CD1c-positive myeloid dendritic cell (primary cell): ENCODE results near the gene RNF144B.

Source experiments
- DNase-seq: peaks from one replicate; pipeline ENCODE4 v3.0.0-alpha.2; 2016; ENCODE audit errors: extremely low spot score

RNF144B gene

DNA sequence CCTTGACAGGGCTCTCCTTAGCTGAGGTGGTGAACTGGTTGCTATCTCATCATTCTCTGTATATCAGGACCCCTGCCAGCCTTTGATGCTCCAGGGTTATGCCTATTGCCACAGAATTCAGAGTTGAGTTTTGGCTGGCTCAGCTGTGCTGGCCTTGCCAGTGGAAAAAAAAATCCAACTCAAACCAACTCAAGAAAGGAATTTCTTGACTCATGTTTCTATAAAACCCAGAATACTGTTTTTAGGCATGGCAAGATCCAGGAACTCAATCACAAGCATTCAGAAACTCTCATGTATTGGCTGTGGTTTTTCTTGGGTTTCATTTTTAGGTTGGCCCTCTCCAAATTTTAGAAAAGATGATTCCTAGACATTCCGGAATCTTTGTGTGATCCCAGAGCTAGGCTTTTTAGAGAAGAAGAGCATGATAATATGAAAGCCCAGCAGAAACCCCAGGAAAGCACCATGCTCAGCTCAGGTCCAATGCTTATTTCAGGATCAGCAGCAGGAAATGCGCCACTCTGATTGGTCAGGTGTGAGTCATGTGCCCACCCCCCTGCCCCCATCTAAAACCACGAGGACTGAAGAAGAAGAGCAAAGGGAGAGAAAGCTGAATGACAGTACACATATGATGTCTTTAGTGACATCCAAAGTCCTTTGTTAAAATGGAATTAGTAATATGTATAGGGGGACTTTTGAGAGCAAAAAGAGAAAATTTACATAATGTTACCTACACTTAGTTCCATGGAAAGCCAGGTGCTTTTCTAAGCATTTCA is 122.9 kb downstream of the RNF144B start:
- DNase-seq, result no peak

DNA sequence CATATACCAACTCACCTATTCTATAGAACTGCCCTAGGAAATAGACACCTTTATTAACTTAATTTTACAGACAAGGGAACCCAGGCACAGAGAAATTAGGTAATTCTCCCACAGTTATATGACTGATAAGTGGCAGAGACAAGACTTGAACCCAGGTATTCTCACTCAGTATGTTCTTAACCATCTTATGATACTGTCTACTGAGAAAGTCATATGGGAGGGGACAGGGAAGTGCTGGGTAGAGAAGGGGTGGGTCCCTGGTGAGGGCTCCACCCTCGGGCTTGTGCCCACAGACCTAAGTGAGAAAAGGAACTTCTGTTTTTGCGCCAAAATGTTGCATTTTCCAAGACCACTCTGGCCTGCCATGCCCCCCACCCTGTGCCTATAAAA is 123.5 kb downstream of the RNF144B start:
- no peak for DNase-seq

DNA sequence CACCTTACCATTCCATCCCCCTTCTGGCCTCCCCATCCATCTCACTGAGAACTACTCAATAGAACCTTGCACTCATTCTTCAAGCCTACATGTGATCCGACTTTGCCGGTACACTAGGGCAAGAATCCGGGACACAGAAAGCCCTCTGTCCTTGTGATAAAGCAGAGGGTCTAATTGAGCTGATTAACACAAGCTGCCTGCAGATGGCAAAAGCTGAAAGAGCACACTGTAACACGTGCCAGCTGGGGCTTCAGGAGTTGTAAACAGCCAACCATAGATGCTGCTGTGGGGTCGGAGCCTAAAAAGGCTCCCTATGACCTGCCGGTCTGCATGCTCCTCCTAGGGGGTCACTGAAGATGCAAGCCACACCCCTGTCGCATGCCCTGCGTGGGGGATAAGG is 124.1 kb downstream of the RNF144B start:
- no peak for DNase-seq

GRCh38 chr6:18513253-18513798 is 126.2 kb downstream of the RNF144B start:
- no peak for DNase-seq

- no peak for DNase-seq
Observed at GRCh38 chr6:18514180-18514579, 127.0 kb downstream of the RNF144B start.

DNA sequence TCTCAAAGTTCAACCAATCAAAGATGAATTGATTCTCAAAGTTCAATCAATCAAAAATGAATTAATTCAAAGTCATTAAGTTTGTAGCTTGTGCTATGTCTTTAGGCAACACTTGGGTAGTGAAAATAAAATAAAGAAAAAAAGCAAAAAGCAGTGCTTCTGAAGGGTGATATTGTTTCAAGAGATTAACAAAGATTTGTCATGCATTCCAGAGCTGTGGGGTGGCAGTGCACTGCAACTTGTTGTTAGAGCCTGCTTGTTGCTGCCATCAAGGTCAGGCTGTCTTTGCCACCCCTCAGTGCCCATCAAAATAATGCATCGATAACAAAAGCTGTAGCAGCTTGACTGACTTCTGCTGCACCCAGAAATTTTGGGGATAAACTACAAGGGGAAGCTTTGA is 128.6 kb downstream of the RNF144B start:
- DNase-seq, result no peak
